AG04449 (cell line): Measurements from ENCODE around the gene DPAGT1.
"Not testable (repeated sequence)": the region's sequence is repeated elsewhere in the genome, so short reads cannot be mapped to it uniquely, and the experiment has no call there.

Experiments used
- CTCF ChIA-PET: fragments of 350-600 bp; formaldehyde crosslinking; extraction: SDS; loops from one replicate; lab custom pipeline; 2021; ENCODE audit warnings: antibody characterized with exemption; lab: Yijun Ruan, JAX
- POLR2A ChIA-PET: fragments of 400-600, 350-600 bp; formaldehyde crosslinking; extraction: SDS; loops from one replicate; lab custom pipeline; 2020; ENCODE audit warnings: antibody characterized with exemption, inconsistent platforms; lab: Yijun Ruan, JAX
- DNase-seq: peaks from one replicate; pipeline ENCODE4 v3.0.0-alpha.2; 2010; ENCODE audit warnings: low read depth, low spot score
- H3K4me3 ChIP-seq: 2 replicates; pipeline ENCODE4 v1.5.1; 2011; ENCODE audit warnings: low read depth, mild to moderate bottlenecking, control low read depth, low read length
- TF ChIP-seq, protein P1 (sequence below): IDR thresholded peaks from one replicate; pipeline ENCODE4 v1.5.1; 2011; ENCODE audit warnings: mild to moderate bottlenecking, moderate library complexity, low read length, control low read depth, inconsistent platforms; ENCODE audit not compliant: insufficient read depth; ENCODE audit errors: missing control alignments

DPAGT1 gene

DNA sequence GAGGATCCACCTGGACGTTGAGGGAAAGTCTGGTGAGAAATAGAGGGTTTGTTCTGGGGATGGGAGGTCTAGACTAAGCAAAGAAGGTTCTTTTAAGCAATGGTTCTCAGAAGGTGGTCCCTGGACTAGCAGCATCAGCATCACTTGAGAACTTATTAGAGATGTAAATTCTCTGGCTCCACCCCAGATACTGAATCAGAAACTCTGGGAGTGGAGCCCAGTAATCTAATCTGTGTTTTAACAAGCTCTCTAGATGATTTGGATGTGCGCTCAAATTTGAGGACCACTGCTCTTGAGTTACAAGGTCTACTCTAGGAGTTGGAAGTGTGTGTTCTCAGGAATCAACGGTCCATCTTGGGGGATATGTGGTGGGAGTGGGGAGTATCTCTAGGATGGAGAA lies 43.9 kb upstream of the DPAGT1 start:
- POLR2A ChIA-PET: no interaction called here
- H3K4me3 ChIP-seq: no peak overlapping the region
- no peak for DNase-seq
- CTCF ChIA-PET: interaction anchor here (0.6 to 7.8 kb wide), 26 partner anchors 9 to 236 kb away, joined by 3 to 55 read pairs (median 4); partner anchors contain the start of genes CBL, NLRX1 and USP2
- TF ChIP-seq, protein P1, sequence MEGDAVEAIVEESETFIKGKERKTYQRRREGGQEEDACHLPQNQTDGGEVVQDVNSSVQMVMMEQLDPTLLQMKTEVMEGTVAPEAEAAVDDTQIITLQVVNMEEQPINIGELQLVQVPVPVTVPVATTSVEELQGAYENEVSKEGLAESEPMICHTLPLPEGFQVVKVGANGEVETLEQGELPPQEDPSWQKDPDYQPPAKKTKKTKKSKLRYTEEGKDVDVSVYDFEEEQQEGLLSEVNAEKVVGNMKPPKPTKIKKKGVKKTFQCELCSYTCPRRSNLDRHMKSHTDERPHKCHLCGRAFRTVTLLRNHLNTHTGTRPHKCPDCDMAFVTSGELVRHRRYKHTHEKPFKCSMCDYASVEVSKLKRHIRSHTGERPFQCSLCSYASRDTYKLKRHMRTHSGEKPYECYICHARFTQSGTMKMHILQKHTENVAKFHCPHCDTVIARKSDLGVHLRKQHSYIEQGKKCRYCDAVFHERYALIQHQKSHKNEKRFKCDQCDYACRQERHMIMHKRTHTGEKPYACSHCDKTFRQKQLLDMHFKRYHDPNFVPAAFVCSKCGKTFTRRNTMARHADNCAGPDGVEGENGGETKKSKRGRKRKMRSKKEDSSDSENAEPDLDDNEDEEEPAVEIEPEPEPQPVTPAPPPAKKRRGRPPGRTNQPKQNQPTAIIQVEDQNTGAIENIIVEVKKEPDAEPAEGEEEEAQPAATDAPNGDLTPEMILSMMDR: no peak

DNA sequence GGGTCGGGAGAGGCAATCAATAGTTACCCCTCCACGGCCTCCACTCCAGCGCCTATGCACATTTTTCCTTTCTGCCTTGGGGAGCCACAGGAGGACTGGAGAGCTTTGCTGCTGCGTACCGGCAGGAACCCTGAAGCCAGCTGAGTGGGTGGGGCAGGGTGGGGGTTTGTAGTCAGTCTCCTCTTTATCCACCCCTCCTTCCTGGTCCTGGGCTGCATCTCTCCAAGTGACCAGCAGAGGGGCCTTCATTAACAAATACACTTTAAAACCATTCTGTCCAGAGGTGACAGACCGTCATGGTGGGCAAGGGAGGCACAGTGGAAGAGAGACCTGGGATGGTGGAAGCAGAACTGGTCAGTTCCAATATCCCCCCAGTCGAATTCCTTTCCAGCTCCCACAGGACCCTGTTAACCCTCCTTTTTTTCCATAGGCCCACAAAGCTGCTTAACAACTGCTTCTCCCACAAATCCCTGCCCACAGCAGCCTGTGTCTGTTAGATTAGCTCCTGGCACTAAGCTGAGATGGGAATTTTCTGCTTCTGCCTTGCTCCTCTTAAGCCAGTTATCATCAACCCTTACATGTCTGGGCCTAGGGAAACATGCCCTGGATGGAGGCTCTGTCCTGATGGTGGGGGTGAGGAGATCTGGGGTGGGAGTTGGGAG lies 43.3 kb upstream of the DPAGT1 start:
- no peak for DNase-seq

GRCh38 chr11:119139276-119139675 lies 37.6 kb upstream of the DPAGT1 start:
- DNase-seq, H3K4me3 ChIP-seq, POLR2A ChIA-PET: not testable (repeated sequence)
- CTCF ChIA-PET: interaction anchor here (0.8 to 2.1 kb wide), 7 partner anchors 9 to 201 kb away, joined by 3 to 8 read pairs (median 3); no protein-coding TSS in a partner anchor

More for the DNA sequence above, 43.3 kb upstream of the DPAGT1 start:
- no peak overlapping the region for H3K4me3 ChIP-seq
- POLR2A ChIA-PET: no interaction called here
- CTCF ChIA-PET: interaction anchor here (0.6 to 7.8 kb wide), 27 partner anchors 9 to 330 kb away, joined by 3 to 55 read pairs (median 4); partner anchors contain the start of genes CBL, NLRX1 and USP2
- TF ChIP-seq, protein P1: peak; percentile 66

DNA sequence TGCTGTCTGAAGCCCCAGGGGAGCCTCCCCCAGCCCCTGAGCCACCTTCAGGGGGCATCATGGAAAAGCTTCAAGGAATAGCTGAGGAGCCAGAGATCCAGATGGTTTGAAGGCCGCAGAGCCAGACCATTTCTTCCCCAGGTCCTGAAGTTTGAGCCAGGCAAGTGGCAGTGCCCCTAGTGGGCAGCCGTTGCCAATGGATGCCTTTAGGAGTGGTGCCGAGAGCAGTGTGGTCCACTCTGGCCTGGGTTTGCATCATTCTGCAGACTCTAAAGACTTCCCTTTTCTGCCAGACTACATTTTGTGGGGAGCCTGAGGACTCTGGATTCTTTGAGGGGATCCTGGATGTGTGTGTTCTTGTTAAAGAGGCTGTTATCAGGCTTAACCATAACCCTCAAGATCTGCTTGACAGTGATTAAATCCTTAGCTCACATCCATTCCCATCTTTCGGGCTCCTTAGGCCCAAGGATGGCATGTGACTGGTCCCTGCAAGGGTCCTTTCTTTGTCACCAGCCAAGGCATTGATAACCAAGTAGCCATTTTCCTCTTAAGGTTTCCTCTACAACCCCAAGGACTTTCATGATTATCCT lies 32.8 kb upstream of the DPAGT1 start:
- DNase-seq: no peak
- CTCF ChIA-PET: interaction anchor here (0.7 to 4.9 kb wide), 4 partner anchors 11 to 171 kb away, joined by 3 to 50 read pairs (median 6); partner anchors contain the start of genes ABCG4 and CBL
- POLR2A ChIA-PET: no interaction called here
- TF ChIP-seq, protein P1: peak; percentile 56
- no peak overlapping the region for H3K4me3 ChIP-seq

GRCh38 chr11:119130662-119131061 lies 29.0 kb upstream of the DPAGT1 start:
- POLR2A ChIA-PET: no interaction called here
- TF ChIP-seq, protein P1: no peak
- no peak overlapping the region for H3K4me3 ChIP-seq
- DNase-seq: no peak
- CTCF ChIA-PET: interaction anchor here (0.8 to 1.3 kb wide), 4 partner anchors 14 to 193 kb away, joined by 3 to 4 read pairs (median 4); no protein-coding TSS in a partner anchor

GRCh38 chr11:119126675-119127268 lies 25.1 kb upstream of the DPAGT1 start:
- no peak for DNase-seq
- H3K4me3 ChIP-seq: no peak overlapping the region
- TF ChIP-seq, protein P1: no peak
- ChIA-PET POLR2A (interaction anchor here (0.6 kb wide), 1 partner anchor 88 kb away, joined by 3 read pairs; no protein-coding TSS in a partner anchor), CTCF (interaction anchor here (0.6 to 2.3 kb wide), 3 partner anchors 12 to 21 kb away, joined by 3 to 17 read pairs (median 3); no protein-coding TSS in a partner anchor)
